K562 treated with DMSO at 1 percent for 24 hours (cell line): ENCODE results near the gene PHF13. TPM values are rescaled to one million over a fixed set of nuclear protein-coding genes. Genes with fewer than 3 reads are reported as not detected.

Experiments used
- total RNA-seq: library from RNA; unstranded; fragments of 300-600 nt; gene quantifications from 2 replicates; pipeline ENCODE4 v1.2.3, GENCODE V29; 2022; ENCODE audit warnings: low read depth; ENCODE audit not compliant: insufficient read depth

PHF13 gene
- total RNA-seq, result 22.4 and 24.6 TPM in 2 replicates

DNA sequence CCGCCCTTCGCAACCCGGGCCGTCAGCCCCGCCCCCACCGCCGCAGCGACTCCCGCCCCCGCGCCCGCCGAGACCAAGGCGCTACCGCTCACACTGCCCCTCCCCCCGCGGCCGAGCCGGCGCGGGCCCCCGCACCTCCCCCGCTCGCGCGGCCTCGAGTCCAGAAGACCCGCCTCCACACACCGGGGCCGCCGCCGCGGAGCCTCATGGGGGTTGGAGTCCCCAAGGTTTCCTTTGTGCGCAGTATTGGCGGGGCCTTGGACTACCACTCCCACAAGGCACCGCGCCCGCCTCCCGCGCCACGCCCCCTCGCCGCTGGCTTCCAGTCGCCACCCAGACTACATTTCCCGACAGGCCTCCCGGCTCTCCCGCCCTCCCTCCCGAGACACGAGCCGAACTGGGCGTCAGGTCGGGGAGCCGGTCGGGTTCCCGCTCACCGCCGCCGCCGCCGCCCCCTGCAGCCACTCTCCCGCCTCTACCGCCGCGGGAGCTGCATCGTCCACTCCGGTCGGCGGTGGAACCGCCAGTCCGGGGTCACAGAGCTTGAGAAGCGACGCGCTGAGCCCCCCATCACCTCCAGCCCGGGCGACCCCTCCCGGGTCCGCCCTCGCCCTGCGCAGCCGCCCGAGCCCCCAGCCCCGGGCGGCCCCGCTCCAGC is at the start of gene PHF13:
PHF13 (plus strand) TSS at position 371 of the 658 bp plus-strand sequence. CDS start 336 bp downstream, outside the sequence.

DNA sequence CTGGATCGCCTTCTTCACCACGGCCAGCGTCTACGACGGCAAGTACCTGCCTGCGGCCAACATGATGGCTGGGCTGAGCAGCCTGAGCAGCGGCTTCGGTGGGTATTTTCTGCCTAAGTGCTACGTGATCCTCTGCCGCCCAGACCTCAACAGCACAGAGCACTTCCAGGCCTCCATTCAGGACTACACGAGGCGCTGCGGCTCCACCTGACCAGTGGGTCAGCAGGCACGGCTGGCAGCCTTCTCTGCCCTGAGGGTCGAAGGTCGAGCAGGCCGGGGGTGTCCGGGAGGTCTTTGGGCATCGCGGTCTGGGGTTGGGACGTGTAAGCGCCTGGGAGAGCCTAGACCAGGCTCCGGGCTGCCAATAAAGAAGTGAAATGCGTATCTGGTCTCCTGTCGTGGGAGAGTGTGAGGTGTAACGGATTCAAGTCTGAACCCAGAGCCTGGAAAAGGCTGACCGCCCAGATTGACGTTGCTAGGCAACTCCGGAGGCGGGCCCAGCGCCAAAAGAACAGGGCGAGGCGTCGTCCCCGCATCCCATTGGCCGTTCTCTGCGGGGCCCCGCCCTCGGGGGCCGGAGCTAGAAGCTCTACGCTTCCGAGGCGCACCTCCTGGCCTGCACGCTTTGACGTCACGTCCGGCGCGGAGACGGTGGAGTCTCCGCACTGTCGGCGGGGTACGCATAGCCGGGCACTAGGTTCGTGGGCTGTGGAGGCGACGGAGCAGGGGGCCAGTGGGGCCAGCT is 34.0 kb upstream of the PHF13 start, which contains the start of gene ZBTB48:
ZBTB48 (plus strand) TSS at position 621 of the 745 bp plus-strand sequence. CDS start 616 bp downstream, outside the sequence.

DNA sequence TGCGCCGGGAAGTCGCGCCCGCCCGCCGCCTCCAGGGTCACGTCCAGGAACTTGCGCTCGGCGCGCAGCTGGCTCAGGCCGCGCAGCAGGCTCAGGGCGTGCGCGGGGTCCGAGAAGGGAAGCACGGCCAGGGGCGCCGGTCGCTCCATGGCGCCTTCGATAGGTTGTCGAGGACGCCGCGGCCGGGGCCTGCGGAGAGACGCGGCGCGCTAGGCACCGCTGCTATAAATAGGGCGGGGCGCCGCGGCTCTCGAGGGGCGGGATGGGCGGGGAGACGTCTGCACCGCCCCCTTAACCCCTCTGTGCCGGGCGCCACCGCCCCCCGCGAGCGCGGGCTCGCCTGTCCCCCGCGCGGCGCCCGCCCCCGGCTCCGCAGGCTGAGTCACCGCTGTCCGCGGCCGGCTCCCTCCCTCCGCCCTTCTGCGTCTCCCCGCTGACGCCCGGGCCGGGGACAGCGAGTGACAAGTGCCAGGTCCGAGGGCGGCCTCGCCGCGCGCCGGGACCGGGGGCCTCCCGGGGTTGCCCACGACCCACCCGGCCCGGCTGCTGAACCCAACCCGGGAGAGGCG is 10.8 kb upstream of the PHF13 start, which contains the start of gene KLHL21:
KLHL21 (minus strand) TSS at position 201 of the 569 bp plus-strand sequence; CDS start at position 149, 52 bp downstream.

DNA sequence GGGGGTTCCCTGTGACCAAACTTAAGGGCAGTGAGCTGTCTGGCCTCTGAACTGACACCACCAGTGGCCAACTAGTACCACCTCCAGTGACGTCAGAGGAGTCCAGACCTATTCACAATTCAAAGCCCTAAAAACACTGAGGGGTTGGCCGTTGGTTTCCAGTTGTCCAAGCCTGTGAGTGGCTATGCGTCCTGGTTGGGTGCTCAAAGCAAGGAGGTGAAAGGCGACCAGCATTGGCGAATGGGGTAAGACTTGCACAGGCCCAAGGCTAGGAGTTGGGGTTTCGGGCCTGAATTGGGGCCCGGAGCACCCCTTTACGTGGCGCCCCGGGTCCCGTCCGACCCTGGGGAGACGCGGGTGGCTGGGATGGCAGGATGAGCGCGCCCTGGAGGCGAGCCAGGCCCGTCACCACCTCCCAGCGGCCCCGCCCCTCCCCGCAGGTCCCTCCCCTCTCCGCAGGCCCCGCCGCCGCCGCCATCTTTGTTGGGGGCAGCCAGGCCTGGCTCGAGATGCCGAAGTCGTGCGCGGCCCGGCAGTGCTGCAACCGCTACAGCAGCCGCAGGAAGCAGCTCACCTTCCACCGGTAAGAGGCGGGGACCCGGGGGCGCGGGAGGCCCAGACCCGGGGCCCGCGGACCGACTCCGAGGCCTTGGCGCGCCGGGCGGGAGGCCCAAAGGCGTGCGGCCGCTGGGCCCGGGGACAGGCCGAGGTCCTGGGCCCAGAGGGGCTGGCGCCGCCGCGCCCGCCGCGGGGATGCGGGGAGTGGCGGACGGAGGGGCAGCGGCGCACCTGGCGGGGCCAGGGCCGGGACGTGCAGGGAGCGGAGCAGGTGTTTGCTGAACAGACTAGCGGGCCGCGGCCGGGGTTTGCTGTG is 11.4 kb downstream of the PHF13 start, which contains the start of gene THAP3:
THAP3 (plus strand) TSS at position 159 of the 874 bp plus-strand sequence; CDS start at position 510, 351 bp downstream.

Other genes starting within 250 kb of the PHF13 start
- gene ACOT7, start 220.0 kb upstream of the PHF13 start, total RNA-seq, result 86.2 and 97.4 TPM in 2 replicates
- not detected in 2 replicates for gene HES2, start 193.8 kb upstream of the PHF13 start, total RNA-seq
- gene ESPN, start 189.0 kb upstream of the PHF13 start, total RNA-seq, result 4.8 and 7.7 TPM in 2 replicates
- 1.1 TPM in 1 of 2 replicates, not detected in the other for gene TNFRSF25, start 147.6 kb upstream of the PHF13 start, total RNA-seq
- 0.09 TPM in 1 of 2 replicates, not detected in the other for gene PLEKHG5, start 122.1 kb upstream of the PHF13 start, total RNA-seq
- gene NOL9, start 59.2 kb upstream of the PHF13 start, total RNA-seq, result 8.0 and 12.9 TPM in 2 replicates
- gene TAS1R1, start 58.4 kb upstream of the PHF13 start, total RNA-seq, result 0.29 and 0.52 TPM in 2 replicates
- 79.8 and 80.2 TPM in 2 replicates for gene ZBTB48, start 33.7 kb upstream of the PHF13 start, total RNA-seq
- 91.9 and 95.6 TPM in 2 replicates for gene KLHL21, start 10.9 kb upstream of the PHF13 start, total RNA-seq
- gene THAP3, start 11.1 kb downstream of the PHF13 start, total RNA-seq, result 39.9 and 42.9 TPM in 2 replicates
- gene DNAJC11, start 88.1 kb downstream of the PHF13 start, total RNA-seq, result 31.7 and 38.1 TPM in 2 replicates
- gene CAMTA1, start 171.7 kb downstream of the PHF13 start, total RNA-seq, result 88.0 and 94.9 TPM in 2 replicates